HG03378 (cell line): ENCODE measurements around the gene RPS5.
A peak's percentile ranks its signal among the peaks of the same experiment; 100 is the strongest.

Experiments used
- ATAC-seq: cut with Tn5 transposase; IDR thresholded peaks from one replicate; pipeline ENCODE4 v1.9.1; 2021; ENCODE audit warnings: mild to moderate bottlenecking, moderate library complexity; ENCODE audit not compliant: unreplicated experiment

Gene RPS5

DNA sequence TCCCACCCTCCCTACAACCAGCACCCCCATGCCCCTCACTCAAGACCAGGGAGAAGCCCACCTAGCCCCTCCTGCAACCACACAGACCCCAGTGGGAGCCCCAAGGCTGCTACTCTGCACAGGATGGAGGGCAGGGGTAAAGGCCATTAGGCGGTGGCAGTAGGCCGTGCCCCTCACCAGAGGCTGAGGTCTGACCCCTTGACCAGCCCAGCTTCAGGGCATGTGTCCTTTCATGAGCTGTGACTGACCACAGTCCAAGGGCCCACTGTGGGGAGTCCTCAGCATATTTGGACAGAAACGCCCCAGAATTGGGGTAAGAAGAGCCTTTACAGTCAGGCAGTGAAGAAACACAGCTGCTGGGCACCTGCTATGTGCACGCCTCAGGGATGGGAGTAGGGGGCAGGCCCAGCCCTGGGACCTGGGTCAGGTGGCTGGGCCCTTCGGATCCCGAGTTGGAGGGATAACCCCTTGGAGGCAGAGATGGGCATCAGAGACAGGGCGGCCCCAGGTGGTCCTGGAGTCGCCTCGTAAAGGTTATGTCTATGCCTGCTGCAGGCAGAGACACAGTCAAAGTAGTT, 1.7 kb upstream of the RPS5 start:
- no peak for ATAC-seq

GRCh38 chr19:58385891-58386575, 1.0 kb upstream of the RPS5 start:
- no peak for ATAC-seq

GRCh38 chr19:58387338-58388174, 487 bp downstream of the RPS5 start:
- ATAC-seq, result no peak

- ATAC-seq, result no peak
Measured at GRCh38 chr19:58388175-58388526, 1.1 kb downstream of the RPS5 start.

DNA sequence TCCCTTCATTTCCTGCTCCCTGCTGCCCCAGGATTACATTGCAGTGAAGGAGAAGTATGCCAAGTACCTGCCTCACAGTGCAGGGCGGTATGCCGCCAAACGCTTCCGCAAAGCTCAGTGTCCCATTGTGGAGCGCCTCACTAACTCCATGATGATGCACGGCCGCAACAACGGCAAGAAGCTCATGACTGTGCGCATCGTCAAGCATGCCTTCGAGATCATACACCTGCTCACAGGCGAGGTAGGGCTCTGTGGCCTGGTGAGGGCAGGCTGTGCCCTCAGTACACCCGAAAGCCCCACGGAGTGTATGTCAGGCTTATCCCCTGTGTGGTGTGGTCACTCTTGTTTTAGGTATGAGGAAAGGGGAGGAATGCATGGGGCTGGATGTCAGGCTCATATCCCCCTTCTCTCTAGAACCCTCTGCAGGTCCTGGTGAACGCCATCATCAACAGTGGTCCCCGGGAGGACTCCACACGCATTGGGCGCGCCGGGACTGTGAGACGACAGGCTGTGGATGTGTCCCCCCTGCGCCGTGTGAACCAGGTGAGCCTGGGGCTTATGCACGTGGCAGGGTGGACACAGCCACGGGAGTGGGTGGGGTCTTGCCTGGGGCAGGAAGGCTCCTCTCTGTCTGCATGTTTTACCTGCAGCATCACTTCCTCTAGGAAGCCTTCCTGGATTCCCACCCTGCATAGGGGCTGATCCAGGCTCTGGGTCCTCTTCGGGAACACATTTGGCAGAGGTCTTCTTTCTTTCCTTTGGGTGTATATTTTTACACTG, 6.1 kb downstream of the RPS5 start:
- ATAC-seq, result no peak

- no peak for ATAC-seq
Measured at GRCh38 chr19:58393725-58394033, 6.6 kb downstream of the RPS5 start.

DNA sequence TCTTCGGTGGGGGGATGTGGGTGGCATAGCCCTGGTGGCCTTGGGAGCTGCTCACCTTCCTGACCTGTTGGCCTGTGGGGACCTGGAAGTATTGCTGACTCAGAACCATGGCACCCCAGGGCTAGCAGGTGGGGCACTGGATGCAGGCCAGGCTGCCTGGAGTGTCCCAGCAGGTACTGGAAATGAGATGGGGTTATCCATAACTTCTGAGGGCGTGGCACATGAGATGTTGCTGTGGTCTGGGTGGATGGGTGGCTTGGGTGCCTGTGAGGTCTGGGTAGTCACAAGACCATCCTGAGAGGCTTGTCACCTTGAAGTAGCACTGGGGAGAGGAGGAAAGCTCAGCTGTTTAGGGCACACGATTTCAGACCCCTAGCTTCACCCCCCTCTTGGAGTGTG, 7.8 kb downstream of the RPS5 start:
- ATAC-seq, result no peak

DNA sequence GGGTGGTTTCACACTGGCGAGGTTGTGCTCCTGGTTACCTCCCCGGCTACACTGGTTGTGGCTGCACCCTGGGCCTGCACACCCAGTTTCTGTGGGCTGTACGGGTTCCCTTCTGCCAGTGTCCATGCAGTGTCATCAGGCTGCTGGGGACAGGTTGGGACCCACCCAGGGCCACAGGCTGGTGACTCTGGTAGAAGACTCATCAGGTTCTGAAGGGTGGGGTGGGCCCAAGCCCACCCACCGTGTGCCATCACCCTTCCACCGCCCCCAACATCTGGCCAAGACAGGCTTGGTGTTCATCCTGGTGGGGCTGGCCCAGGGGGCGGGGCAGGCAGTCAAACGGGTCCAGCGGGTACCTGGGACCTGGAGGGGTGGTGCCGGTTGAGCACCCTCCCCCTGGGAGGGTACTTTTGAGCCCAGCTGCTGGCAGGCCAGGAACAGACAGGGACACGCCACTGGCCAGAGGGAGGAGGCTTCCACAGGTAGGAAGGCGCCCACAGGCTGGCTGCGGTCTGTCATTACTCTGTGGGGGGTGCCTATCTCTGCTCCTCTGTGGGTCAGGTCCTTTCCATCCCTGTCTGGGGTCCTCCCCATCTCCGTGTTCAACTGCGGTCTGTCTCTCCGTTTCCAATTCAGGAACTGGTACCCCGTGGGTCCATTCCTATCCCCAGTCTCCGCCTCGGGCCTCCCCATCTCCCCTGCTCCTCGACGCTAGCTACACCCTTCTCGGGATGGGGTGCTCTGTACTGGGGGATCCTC, 8.3 kb downstream of the RPS5 start, which contains the start of gene RNF225:
TSS of gene RNF225 (plus strand) at position 437 of the 759 bp plus-strand sequence. CDS start 434 bp downstream, outside the sequence.
- no peak for ATAC-seq

DNA sequence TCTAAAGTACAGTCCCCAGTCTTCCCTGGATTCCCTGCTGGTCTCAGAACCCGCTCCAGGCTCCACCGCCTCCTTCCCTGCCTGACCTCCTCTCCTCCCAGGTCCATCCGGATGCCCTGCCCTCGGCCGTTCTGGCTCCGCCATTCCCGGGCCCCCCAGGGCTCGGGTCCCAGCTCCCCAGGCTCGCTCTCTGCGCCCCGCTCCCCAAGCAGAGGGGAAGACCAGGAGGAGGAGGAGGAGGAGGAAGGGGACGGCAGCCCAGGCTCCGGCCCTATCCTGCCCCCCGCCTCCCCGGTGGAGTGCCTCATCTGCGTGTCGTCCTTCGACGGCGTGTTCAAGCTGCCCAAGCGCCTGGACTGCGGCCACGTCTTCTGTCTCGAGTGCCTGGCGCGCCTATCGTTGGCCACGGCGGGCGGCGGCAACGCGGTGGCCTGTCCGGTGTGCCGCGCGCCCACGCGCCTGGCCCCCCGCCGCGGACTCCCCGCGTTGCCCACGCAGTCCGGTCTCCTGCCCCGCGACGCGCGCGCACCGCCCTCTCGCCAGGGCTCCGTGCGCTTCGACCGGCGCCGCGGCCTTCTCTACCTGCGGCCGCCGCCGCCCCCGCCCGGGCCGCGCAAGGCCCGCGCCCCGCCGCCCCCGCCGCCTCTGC, 9.0 kb downstream of the RPS5 start:
- ATAC-seq, result no peak

DNA sequence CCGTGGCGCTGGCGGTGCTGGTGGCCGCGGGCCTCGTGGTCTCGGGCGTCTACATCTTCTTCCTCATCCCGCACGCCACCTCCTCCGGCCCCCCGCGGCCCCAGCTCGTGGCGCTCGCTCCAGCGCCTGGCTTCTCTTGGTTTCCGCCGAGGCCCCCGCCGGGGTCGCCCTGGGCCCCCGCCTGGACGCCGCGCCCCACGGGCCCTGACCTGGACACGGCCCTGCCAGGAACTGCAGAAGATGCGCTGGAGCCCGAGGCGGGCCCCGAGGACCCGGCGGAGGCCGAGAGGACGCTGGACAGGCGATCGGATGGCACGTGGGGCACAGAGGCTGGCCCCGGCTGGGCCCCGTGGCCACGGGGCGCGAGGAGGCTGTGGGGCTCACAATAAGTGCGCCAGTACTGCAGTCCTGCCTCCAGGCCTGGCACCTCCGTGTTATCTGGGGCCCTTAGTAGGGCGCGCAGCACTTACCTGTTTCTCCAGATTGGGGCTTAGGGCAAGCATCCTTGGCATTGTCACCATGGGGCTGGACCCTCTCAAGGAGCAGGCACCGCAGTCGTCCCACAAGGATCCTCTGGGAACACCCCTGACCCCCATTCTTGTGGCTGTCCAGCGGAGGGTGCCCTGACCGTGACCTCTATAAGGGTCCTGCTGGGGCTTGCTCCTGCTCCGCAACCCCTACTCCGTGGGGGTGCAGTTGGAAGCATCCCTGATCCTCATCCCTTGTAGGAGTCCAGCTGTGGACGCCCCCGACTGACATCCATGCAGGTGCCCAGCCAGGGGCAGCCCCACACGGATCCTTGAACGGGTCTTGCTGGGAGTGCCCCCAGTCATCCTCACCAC, 9.8 kb downstream of the RPS5 start:
- no peak for ATAC-seq

- no peak for ATAC-seq
Measured at GRCh38 chr19:58397533-58398037, 10.5 kb downstream of the RPS5 start.

GRCh38 chr19:58398087-58398486, 11.0 kb downstream of the RPS5 start:
- ATAC-seq, result no peak

DNA sequence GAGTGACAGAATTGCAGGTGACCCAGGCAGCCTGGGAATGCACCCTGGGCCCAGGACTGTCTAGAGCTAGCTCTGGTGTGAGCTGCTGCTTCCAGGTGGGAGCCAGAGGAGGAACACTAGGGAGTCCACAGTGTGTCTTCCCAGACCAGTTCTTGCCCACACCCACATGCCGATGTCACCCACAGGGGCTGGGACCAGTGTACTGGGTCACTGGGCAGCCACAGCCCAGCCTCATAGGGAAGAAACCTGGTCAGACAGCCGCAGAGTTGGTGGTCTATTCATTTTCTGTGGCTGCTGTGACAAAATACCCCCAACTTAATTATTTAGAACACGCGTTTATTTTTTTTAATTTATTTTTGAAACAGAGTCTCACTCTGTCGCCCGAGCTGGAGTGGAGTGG, 11.5 kb downstream of the RPS5 start:
- ATAC-seq, result no peak

DNA sequence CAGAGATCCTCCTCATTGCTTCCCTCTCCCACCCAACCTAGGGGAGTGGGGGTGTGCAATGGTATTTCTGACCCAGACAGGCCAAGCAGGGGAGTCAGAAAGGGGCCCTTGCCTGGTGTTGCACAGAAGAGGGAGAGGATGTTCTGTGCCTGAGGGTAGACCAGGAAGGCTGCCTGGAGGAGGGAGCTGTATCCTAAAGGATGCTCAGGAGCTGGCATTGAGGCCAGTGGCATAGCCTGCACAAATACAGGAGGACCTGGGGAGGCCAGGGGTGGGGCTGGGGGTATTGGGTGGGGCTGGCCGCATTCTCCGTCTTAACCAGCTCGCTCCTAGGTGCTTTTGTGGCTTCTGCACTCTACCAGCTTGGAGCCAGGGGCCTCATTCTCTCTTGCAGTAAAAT, 12.8 kb downstream of the RPS5 start:
- ATAC-seq, result no peak

DNA sequence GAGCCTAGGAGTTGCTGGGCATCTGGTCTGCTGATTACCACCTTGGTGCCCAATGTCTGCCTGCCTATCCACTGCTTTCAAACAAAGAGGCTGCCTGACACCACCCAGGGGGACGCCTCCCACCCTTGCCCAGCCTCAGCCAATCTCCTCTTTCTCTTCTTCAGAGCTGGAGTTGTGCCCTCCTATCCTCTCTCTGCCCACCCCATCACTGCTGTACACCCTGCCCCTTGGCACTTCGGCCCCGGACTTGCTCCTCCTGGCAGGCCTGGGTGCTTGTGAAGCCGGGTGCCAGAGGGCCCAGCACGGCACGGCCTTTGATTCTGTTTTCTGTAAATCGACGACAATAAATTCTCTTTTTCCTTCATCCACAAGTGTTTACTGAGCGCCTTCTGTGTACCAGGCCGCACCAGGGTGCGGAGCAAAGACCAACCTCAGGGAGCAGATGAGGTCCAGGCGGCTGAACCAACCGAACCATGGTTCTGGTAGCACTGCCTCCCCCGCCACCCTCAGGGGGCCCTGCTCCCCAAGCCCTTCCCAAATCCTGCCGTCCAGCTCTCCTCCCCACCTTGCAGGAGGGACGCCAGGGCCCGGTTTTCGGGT, 13.3 kb downstream of the RPS5 start:
- no peak for ATAC-seq

DNA sequence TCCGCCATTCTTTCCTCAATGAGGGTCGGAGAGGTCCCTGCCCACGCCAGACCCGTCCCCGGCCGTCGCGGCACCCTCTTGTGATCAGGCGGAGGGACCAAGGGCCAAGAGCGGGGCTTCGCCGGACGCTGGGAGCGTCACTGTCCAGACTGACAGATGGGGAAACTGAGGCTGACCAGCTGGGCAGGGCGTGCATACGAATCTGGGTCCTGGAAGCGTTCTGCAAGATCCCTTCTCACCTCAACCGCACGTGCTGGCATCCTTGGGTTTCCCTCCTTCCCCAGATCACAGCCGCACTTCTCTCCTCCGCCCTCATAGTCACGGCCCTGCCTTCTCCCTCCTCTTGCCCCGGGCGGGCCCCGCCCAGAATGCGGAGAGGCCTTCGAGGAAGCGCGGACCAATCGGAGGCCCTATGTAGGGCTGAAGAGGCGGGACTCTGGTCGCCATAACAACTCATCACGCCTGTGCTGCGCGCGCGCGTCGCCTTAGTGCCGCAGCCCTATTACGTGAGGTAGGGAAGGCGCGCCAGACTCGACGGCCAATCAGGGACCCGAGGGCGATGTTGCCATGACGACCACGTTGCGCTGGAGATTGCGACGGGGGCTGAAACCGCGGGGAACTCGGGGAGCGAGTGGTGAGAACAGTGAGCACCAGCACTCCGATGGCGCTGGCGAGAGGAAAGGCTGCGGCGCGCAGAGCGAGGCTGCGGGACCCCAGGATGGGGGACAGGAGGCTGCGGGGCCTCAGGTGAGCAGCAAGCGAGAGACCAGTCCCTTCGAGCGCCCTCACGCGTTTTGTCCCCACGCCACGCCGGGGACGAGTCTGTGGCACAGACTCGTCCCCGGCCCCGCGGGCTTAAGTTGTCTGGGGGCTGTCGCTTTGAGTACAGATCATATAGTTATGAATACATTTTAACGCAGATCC, 14.1 kb downstream of the RPS5 start:
- ATAC-seq, result peak; percentile 94

DNA sequence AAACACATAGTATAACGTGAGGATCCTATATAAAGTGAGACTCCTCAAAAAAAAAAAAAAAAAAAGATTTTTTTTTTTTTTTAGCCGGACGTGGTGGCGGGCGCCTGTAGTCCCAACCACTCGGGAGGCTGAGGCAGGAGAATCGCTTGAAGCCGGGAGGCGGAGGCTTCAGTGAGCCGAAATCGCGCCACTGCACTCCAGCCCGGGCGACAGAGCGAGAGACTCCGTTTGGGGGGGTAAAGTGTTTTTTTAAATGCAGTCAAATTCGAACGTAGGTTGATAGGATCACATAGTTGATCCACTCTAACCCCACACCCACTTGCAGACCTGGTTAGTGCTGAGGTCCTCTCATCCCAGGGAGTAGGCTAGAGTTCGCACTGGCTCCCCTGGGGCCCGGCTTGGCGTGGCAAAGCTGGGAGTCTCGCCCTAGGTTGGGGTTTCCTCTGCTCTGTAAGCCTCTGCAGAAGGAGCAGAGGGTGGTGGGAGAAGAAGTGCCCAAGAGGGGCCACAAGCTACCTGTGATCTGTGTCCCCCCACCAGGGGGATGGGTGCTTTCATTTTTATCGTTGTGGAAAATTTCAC, 14.9 kb downstream of the RPS5 start:
- no peak for ATAC-seq
